Measurements from ENCODE around the gene PRR5L.

The PRR5L gene

GRCh38 chr11:36432738-36433137 lies 136.7 kb downstream of the PRR5L start:
- DNase-seq (ENCODE audit: low read depth, low spot score), result no peak

GRCh38 chr11:36436064-36436463 lies 140.0 kb downstream of the PRR5L start:
- no peak for DNase-seq (ENCODE audit: low read depth, low spot score)

- no peak for DNase-seq (ENCODE audit: low read depth, low spot score)
These were observed 140.5 kb downstream of the PRR5L start for GRCh38 chr11:36436589-36436988.

GRCh38 chr11:36437413-36437812 lies 141.3 kb downstream of the PRR5L start:
- DNase-seq (ENCODE audit: low read depth, low spot score), result no peak

- DNase-seq (ENCODE audit: low read depth, low spot score), result no peak
These were observed 142.0 kb downstream of the PRR5L start for GRCh38 chr11:36438126-36438525.

GRCh38 chr11:36441610-36442208 lies 145.6 kb downstream of the PRR5L start:
- DNase-seq (ENCODE audit: low read depth, low spot score), result no peak

GRCh38 chr11:36443661-36444060 lies 147.6 kb downstream of the PRR5L start:
- no peak for DNase-seq (ENCODE audit: low read depth, low spot score)

GRCh38 chr11:36446135-36446534 lies 150.0 kb downstream of the PRR5L start:
- no peak for DNase-seq (ENCODE audit: low read depth, low spot score)

- no peak for DNase-seq (ENCODE audit: low read depth, low spot score)
These were observed 151.4 kb downstream of the PRR5L start for GRCh38 chr11:36447514-36447913.

GRCh38 chr11:36447947-36448346 lies 151.9 kb downstream of the PRR5L start:
- no peak for DNase-seq (ENCODE audit: low read depth, low spot score)

GRCh38 chr11:36449561-36450096 lies 153.5 kb downstream of the PRR5L start:
- peak; percentile 75 for DNase-seq (ENCODE audit: low read depth, low spot score)

- peak; percentile 40 for DNase-seq (ENCODE audit: low read depth, low spot score)
These were observed 154.1 kb downstream of the PRR5L start for GRCh38 chr11:36450110-36450572.

GRCh38 chr11:36451045-36451444 lies 155.0 kb downstream of the PRR5L start:
- no peak for DNase-seq (ENCODE audit: low read depth, low spot score)

GRCh38 chr11:36451681-36452080 lies 155.6 kb downstream of the PRR5L start:
- no peak for DNase-seq (ENCODE audit: low read depth, low spot score)

GRCh38 chr11:36452236-36452940 lies 156.3 kb downstream of the PRR5L start:
- DNase-seq (ENCODE audit: low read depth, low spot score), result peak; percentile 89

- peak; percentile 20 for DNase-seq (ENCODE audit: low read depth, low spot score)
These were observed 156.9 kb downstream of the PRR5L start for GRCh38 chr11:36452961-36453360.

GRCh38 chr11:36453678-36454077 lies 157.6 kb downstream of the PRR5L start:
- no peak for DNase-seq (ENCODE audit: low read depth, low spot score)

GRCh38 chr11:36454551-36454940 lies 158.5 kb downstream of the PRR5L start:
- peak; percentile 29 for DNase-seq (ENCODE audit: low read depth, low spot score)

GRCh38 chr11:36454941-36455631 lies 159.0 kb downstream of the PRR5L start:
- DNase-seq (ENCODE audit: low read depth, low spot score), result peak; percentile 80

GRCh38 chr11:36455658-36456111 lies 159.6 kb downstream of the PRR5L start:
- peak; percentile 99 for DNase-seq (ENCODE audit: low read depth, low spot score)

- no peak for DNase-seq (ENCODE audit: low read depth, low spot score)
These were observed 160.1 kb downstream of the PRR5L start for GRCh38 chr11:36456156-36456555.
